HG03565 (cell line): ENCODE results near the gene CHMP4B.

ENCODE experiments used
- ATAC-seq: cut with Tn5 transposase; IDR thresholded peaks from one replicate; pipeline ENCODE4 v1.9.1; 2021; ENCODE audit warnings: mild to moderate bottlenecking, moderate library complexity; ENCODE audit not compliant: unreplicated experiment

The CHMP4B gene

DNA sequence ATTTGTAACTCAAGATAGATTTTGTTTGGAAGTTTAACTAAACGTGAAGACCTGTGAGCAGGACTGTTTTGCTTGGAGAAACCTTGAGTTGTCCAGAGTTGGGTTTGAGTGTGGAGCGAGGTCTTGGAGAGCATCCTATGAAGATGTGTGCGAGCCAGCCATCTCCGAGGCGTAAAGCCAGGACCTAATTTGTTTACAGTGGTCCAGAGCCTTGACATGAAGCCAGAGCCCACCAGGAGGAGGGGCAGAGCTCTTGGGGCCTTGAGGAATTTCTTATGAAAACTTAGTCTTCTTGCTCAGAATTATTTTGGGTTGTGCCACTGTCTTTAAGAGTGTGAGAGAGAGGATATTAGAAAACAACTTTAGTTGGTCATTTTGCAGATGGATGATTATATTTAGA lies 6.3 kb downstream of the CHMP4B start:
- ATAC-seq, result no peak

- no peak for ATAC-seq
Observed at GRCh38 chr20:33819456-33819855, 8.3 kb downstream of the CHMP4B start.

GRCh38 chr20:33820362-33820761 lies 9.2 kb downstream of the CHMP4B start:
- no peak for ATAC-seq

GRCh38 chr20:33821270-33821836 lies 10.2 kb downstream of the CHMP4B start:
- no peak for ATAC-seq

DNA sequence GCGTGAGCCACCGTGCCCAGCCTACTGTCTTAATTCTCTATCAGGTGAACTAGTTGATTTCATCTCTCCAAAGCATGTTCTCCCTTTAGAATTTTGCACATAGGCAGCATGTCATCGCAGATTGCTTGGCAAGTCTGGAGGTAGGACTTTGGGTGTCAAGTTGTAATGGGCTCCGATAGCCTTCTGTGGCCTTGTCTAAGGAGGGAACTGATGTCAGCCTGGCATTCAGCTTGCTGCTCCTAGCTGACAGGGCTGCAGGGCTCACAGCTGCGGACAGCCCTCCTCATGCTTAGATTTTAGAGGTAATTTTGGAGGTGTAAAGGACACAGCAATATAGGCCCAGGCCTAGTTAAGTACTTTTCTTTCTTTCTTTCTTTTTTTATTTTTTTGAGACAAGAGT lies 11.3 kb downstream of the CHMP4B start:
- no peak for ATAC-seq

DNA sequence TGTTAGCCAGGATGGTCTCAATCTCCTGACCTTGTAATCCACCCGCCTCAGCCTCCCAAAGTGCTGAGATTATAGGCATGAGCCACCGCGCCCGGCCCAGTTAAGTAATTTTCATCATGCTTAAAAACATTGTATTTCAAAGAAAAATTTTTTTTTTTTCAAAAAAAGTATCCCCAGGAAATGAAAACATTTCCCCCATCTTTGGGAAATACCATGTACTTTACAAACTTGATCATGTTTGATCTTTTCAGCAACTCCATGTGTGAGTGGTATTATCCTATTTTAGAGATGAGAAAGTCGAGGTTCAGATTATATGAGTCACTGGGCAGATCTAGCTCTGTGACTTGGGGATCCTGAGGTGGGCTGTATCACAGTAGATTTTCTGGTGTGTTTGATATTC lies 11.8 kb downstream of the CHMP4B start:
- ATAC-seq, result no peak

- ATAC-seq, result no peak
Observed at GRCh38 chr20:33824852-33825251, 13.7 kb downstream of the CHMP4B start.

- ATAC-seq, result no peak
Observed at GRCh38 chr20:33825340-33826269, 14.5 kb downstream of the CHMP4B start.

- no peak for ATAC-seq
Observed at GRCh38 chr20:33826270-33826897, 15.2 kb downstream of the CHMP4B start.

DNA sequence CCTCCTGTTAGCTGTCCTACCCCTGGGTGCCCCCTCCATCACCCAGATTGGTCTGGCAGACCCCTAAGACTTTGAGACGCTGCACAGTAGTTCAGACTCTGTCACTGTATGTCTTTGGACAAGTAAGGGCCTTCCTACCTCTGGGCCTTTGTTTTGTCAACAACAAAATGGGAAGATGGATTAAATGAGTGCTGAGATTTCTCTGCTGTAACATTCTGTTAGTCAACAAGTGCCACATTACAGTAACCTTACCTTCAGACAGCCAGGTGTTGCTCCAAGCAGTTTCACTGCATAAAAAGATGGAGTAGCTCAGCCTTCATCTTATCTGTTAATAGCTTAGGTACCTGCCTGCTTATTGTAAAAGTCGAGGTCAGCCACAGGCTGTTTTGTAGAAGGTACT lies 16.0 kb downstream of the CHMP4B start:
- ATAC-seq, result no peak

DNA sequence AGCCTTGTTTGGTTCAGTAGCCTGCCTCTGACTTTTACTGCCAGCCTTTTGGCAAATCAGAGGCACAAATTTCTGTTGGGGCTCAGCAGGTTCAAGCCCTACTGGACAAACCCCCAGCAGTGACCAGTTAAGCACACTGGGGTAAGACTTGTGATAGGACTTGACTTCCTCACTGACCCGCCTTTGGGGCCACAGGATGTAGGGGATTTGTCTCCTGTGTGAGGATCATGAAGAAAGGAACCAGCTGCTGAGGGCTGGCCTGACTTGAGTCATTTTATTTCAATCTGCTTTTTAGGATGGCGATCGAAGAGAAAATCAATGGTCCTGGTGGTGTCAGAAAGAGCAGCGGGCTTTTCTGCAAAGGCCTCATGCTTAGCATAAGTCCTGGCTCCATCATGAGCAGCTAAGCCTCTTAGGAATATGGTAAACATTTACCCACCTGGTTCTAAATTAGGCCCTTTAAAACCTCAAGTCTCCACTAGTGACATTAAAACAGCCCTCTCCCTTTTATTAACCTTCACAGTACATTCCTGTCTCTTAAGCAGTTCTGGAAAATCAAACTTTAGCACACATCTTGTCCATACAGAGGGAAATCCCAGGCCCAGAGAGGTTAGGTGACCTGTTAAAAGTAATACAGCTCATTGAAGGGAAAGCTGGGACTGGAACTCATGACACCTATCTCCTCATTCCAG lies 16.6 kb downstream of the CHMP4B start:
- ATAC-seq, result no peak

DNA sequence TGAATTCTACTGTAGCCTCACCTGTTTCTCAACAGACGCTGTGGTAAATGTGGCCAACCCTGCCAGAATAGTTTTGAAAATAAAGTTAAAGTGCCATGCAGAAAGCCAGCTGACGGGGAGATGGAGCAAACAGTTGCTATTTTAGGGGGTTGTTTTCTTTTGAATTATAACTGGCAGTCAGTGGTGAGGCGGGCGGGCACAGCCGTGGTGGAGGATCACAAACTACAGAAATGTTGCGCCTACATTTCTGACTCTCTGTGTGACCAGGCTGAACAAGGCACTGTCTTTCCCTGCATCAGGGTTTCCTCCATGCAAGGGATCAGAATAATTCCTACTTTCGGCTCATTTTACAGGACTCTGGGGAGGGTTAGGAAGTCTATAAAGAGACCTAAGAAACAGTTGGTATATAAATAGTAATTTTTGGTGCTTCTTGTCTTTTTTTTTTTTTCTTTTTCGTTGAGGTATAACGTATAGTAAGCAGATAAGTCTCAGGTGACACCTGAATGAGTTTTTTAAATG lies 17.2 kb downstream of the CHMP4B start:
- ATAC-seq, result no peak

- no peak for ATAC-seq
Observed at GRCh38 chr20:33828967-33829560, 17.9 kb downstream of the CHMP4B start.

DNA sequence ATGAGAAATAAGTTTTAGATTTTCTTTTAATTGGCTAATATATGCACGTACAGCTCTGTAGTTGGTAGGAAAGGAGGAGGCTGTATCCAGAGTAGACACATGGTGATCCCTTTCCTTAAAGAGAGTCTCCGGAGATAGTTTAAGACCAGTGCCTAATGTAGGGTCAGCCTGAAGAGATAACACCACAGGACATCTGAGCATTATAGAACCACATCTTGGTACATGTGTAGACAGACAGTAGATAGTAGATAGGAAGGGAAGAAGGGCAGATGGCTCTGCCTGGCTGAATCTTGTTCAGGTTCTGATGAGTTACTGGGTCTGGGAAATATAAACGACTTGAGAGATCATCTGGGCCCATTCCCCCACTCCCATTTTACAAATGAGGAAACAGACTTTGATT lies 18.5 kb downstream of the CHMP4B start:
- ATAC-seq, result no peak

- no peak for ATAC-seq
Observed at GRCh38 chr20:33830371-33830770, 19.2 kb downstream of the CHMP4B start.

DNA sequence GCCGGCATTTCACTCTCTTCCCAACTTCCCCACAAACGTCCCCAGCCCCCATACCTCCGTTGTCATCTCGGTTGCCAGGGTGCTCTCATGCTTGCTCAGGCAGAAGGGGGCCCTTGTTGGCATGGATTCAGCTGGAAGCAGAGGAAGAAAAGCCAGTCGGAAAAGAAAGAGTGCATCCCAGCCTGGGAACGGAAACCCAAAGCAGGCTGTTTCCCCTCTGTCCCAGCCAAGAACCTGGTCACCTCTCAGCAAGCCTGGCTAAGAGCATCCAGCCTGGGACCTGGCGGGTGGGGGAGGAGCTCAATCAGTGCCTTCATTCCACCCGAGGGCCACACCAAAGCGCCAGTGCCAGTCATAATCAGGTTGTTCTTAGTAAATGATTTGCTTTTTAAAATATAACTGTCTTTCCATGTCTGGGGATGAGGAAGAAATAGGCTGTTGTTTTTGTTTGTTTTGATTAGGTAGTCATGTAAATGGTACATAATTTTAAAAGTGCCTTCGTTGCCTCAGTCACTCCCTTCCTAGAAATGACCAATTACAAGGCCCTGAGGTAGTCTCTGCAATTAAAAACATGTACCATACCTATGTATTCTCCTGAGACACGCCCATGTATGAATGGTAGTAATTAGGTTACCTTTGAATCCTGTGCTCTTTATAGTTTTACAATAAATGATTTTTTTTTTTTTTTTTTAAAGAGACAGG lies 21.1 kb downstream of the CHMP4B start:
- ATAC-seq, result no peak

DNA sequence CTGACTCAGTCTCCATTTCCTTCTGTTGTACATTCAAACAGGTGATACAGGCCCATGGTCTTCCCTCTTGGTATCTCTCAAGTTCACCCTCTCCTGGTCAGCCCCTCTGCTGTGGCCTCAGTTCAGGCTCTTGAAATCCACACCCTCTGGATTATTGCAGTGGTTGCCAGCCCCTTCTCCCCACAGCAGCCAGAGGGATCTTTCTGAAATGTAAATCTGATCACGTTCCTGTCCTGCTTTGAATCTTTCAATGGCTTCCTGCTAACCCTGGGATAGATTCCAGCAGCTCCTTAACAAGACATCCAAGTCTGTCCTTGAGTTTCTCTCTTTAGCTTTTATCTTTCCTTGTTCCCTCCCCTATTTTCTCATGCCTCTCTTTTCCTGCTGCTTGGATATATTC lies 22.2 kb downstream of the CHMP4B start:
- ATAC-seq, result no peak

DNA sequence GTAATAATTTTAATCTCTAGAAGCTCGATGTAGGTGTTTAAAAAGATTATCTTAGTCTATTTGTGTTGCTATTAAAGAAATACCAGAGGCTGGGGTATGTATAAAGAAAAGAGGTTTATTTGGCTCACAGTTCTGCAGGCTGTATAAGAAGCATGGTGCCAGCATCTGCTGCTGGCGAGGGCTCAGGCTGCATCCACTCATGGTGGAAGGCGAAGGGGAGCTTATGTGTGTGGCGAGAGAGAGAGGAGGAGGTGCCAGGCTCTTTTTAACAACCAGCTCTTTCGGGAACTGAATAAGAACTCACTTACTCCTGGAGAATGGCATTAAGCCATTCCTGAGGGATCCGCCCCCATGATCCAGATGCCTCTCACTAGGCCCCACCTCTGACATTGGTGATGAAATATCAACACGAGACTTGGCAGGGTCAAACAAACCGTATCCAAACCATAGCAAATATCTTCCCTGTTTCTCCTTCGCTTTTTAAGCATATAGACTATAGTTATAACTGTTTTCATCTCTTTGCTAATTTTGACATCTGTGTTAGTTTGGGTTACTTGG lies 24.5 kb downstream of the CHMP4B start:
- no peak for ATAC-seq

GRCh38 chr20:33836277-33836676 lies 25.1 kb downstream of the CHMP4B start:
- ATAC-seq, result no peak
